DND-41 (cell line): ENCODE measurements around the gene IGFLR1.

ENCODE experiments used
- ATAC-seq: fragments of 200-7000 bp; cut with Tn5 transposase; 3 replicates; pipeline ENCODE4 v1.9.1; 2021; ENCODE audit warnings: low read depth; ENCODE audit not compliant: insufficient read depth
- DNase-seq: peaks from one replicate; pipeline ENCODE4 v3.0.0-alpha.2; 2020
- H2AFZ ChIP-seq: 2 replicates; pipeline ENCODE4 v1.6.0; 2012; ENCODE audit warnings: low read depth, low read length
- H3K27ac ChIP-seq: 2 replicates; pipeline ENCODE4 v1.5.1; 2012; ENCODE audit warnings: low read length, inconsistent platforms
- H3K27me3 ChIP-seq: fragments of 200-600 bp; sonication (generic); 2 replicates; pipeline ENCODE4 v1.6.0; 2012; ENCODE audit warnings: low read length, mild to moderate bottlenecking, inconsistent platforms; ENCODE audit not compliant: insufficient read depth, poor library complexity
- H3K36me3 ChIP-seq: 2 replicates; pipeline ENCODE4 v1.5.1; 2012; ENCODE audit warnings: low read length, inconsistent platforms; ENCODE audit not compliant: insufficient read depth
- H3K4me1 ChIP-seq: 2 replicates; pipeline ENCODE4 v1.5.1; 2012; ENCODE audit warnings: mild to moderate bottlenecking, low read length; ENCODE audit not compliant: insufficient read depth
- H3K4me2 ChIP-seq: 2 replicates; pipeline ENCODE4 v1.6.0; 2012; ENCODE audit warnings: mild to moderate bottlenecking, moderate library complexity, low read length, inconsistent platforms; ENCODE audit not compliant: insufficient read depth
- H3K4me3 ChIP-seq, 2 experiments: fragments of 200-600 bp in 1 of 2; shearing (Covaris generic) in 1 of 2; 2 replicates each; pipeline ENCODE4 v1.5.1; 2012 to 2016; ENCODE audit warnings: inconsistent platforms in 2 of 2, low read length in 2 of 2, mild to moderate bottlenecking in 2 of 2, low read depth in 1 of 2, moderate library complexity in 1 of 2
- H3K79me2 ChIP-seq: 2 replicates; pipeline ENCODE4 v1.6.0; 2012; ENCODE audit warnings: low read length, inconsistent platforms; ENCODE audit not compliant: insufficient read depth
- H3K9ac ChIP-seq: 2 replicates; pipeline ENCODE4 v1.6.0; 2012; ENCODE audit warnings: low read depth, mild to moderate bottlenecking, inconsistent platforms, low read length, moderate library complexity
- H3K9me3 ChIP-seq: 2 replicates; pipeline ENCODE4 v1.5.1; 2012; ENCODE audit warnings: low read length, moderate library complexity, mild to moderate bottlenecking, inconsistent platforms; ENCODE audit not compliant: insufficient read depth, severe bottlenecking
- H4K20me1 ChIP-seq: 2 replicates; pipeline ENCODE4 v1.6.0; 2012; ENCODE audit warnings: low read length; ENCODE audit not compliant: insufficient read depth
- EZH2 ChIP-seq: IDR thresholded peaks from 3 replicates; pipeline ENCODE4 v1.6.1; 2012; ENCODE audit warnings: borderline replicate concordance, low read depth, mild to moderate bottlenecking, moderate library complexity, low read length, inconsistent platforms; ENCODE audit not compliant: severe bottlenecking
- TF ChIP-seq, protein P1 (sequence below): IDR thresholded peaks from 2 replicates; pipeline ENCODE4 v1.5.1; 2012; ENCODE audit warnings: borderline replicate concordance, low read length, moderate library complexity, mild to moderate bottlenecking; ENCODE audit not compliant: poor library complexity, severe bottlenecking; ENCODE audit errors: extremely low read depth

The IGFLR1 gene

DNA sequence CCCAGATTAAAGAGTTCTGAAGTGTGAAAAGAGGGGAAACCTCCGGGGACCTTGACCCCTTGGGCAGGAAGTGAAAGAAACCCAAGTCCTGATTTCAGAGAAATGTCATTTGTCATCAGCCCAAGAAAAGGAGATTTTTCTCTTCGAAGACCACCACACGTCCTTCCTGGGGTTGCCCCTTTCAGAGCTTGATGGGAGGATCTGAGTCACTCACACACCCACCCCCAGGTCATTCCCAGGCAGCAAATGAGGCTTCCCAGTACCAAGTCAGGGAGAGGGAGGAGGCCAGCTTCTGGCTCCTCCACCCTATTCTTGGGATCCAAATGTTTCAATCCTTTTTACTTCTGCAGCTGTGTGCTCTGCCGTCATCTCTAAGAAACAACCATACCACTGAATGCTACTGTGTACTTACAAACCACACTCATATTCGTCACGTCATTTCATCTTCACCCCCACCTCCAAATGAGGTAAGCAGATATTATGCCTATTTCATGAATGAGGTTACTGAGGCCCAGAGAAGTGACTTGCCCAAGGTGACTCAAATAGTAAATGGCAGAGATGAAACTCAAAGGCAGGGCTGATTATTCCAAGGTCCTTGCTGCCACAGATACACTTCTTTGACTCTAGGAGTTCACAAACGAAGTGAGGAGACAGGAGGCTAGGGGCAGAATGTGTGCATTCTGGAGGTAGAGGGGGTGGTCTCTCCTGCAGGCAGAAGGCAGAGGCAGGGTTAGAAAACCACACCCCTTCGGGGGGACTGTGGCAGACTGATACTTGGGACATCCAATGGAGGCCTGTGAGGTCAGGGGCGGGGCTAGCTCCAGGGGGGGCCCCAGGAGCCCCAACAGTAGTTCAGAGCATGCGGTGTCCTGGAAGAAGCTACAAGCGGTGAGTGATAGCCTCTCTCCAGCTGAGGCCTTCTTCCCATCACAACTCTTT lies 29.4 kb downstream of the IGFLR1 start:
- ATAC-seq (no peak), DNase-seq (no peak)
- Histone ChIP-seq H4K20me1 (no peaks in the 10 kb centered on the region; the same call in 1 of the 2 replicates), H3K4me2 (no peak overlapping the region), H2AFZ (no peak overlapping the region), H3K36me3 (no peaks in the 10 kb centered on the region; the same call in 1 of the 2 replicates), H3K27ac (no peak overlapping the region), H3K4me3 (no peak overlapping the region), H3K9ac (no peak overlapping the region), H3K79me2 (peaks cover 13% of the 10 kb centered on the region), H3K9me3 (no peaks in the 10 kb centered on the region), H3K27me3 (peaks cover 6% of the 10 kb centered on the region), H3K4me1 (peaks cover 16% of the 10 kb centered on the region)
- TF ChIP-seq, protein P1, sequence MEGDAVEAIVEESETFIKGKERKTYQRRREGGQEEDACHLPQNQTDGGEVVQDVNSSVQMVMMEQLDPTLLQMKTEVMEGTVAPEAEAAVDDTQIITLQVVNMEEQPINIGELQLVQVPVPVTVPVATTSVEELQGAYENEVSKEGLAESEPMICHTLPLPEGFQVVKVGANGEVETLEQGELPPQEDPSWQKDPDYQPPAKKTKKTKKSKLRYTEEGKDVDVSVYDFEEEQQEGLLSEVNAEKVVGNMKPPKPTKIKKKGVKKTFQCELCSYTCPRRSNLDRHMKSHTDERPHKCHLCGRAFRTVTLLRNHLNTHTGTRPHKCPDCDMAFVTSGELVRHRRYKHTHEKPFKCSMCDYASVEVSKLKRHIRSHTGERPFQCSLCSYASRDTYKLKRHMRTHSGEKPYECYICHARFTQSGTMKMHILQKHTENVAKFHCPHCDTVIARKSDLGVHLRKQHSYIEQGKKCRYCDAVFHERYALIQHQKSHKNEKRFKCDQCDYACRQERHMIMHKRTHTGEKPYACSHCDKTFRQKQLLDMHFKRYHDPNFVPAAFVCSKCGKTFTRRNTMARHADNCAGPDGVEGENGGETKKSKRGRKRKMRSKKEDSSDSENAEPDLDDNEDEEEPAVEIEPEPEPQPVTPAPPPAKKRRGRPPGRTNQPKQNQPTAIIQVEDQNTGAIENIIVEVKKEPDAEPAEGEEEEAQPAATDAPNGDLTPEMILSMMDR: no peak
- no peak for TF ChIP-seq EZH2

DNA sequence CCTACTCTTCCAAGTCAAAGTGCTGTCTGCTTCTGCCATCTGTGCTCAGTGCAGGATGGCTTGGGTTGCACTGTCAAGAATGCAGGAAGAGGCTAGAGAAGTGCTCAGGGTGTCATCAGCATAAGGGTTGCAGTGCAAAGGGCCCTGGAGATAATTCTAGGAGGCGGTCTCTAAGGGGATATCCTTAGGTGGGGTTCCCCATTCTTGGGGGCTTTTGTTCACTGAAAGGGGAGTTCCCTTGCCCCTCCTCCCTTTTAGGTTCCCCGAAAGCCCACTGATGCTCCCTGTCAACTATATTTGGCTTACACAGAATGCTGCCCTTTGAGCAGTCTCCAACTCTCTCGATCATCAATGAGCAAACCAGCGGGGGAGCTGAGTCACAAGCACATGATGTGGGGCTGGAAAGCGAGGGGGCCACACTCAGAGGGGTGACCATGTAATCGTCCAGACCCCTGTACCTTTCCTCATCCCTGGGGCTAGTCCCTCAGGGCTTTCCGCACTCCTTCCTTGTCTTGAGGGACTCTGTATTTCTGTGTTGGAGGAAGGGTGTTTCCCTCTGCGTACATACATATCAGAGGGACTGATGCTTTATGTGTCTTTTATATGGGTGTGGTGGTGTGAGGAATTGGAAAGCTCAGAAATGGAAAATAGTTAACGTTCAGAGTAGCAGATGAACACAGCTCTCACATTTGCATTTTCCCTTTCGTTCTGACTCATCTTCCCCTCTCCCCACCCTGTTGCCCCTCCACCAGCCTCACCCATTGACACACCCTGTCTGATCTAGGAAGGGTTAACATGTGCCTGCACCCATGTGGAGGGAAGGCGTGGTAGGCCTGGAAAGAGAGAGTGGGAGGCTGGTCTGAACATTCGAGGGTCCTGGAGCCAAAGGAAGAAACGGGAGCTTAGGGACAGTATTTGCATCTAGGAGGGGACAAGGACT lies 31.2 kb downstream of the IGFLR1 start:
- H3K9ac ChIP-seq: no peak overlapping the region
- no peak for DNase-seq
- no peak for ATAC-seq
- peaks cover 6% of the 10 kb centered on the region for H3K27me3 ChIP-seq
- H3K79me2 ChIP-seq: peaks cover under 1% of the 10 kb centered on the region; the same call in 1 of the 2 replicates
- H4K20me1 ChIP-seq: no peaks in the 10 kb centered on the region; the same call in 1 of the 2 replicates
- H3K36me3 ChIP-seq: no peaks in the 10 kb centered on the region
- peaks cover 5% of the 10 kb centered on the region for H3K4me1 ChIP-seq
- H3K27ac ChIP-seq: no peak overlapping the region
- H3K4me3 ChIP-seq: no peak overlapping the region
- no peaks in the 10 kb centered on the region for H3K9me3 ChIP-seq
- no peak overlapping the region for H3K4me2 ChIP-seq
- TF ChIP-seq EZH2: no peak
- TF ChIP-seq, protein P1: no peak
- H2AFZ ChIP-seq: no peak overlapping the region

DNA sequence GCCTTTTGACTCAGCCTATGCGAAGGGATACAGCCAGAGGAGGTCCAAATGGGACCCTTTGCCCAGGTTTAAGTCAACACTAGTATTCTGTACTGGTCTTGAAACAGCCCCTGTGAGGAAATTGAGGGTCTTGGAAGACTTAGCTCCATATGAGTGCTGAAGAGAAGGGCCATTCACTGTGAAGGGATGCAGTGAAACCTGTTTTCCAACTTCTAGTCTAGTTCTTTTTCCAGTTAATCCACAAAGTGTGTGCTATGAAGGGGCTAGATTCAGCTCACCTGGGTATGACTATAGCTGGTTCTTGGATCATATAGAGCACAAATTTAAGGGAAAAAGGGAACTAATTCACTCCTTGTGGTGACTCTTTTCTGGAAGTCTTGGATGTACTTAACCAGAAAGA lies 33.9 kb downstream of the IGFLR1 start:
- Histone ChIP-seq H3K79me2 (no peaks in the 10 kb centered on the region), H3K4me2 (no peak overlapping the region), H3K4me1 (peaks cover under 1% of the 10 kb centered on the region; the same call in 1 of the 2 replicates), H3K4me3 (no peak overlapping the region), H2AFZ (no peak overlapping the region), H3K9me3 (no peaks in the 10 kb centered on the region), H3K27ac (no peak overlapping the region), H3K36me3 (no peaks in the 10 kb centered on the region), H4K20me1 (no peaks in the 10 kb centered on the region; the same call in 1 of the 2 replicates), H3K9ac (no peak overlapping the region), H3K27me3 (peaks cover 6% of the 10 kb centered on the region)
- ATAC-seq (no peak), DNase-seq (no peak)
- TF ChIP-seq, protein P1: no peak
- no peak for TF ChIP-seq EZH2
